ENCODE data around the gene CAMSAP1.
A peak's percentile ranks its signal among the peaks of the same experiment; 100 is the strongest.

CAMSAP1 gene

GRCh38 chr9:135827866-135828580 lies 79.3 kb downstream of the CAMSAP1 start:
- DNase-seq = no peak

- DNase-seq = no peak
These were observed 80.0 kb downstream of the CAMSAP1 start for GRCh38 chr9:135827301-135827700.

GRCh38 chr9:135826188-135826545 lies 81.2 kb downstream of the CAMSAP1 start:
- DNase-seq = no peak

- DNase-seq = no peak
These were observed 81.7 kb downstream of the CAMSAP1 start for GRCh38 chr9:135825435-135826187.

- no peak for DNase-seq
These were observed 84.3 kb downstream of the CAMSAP1 start for GRCh38 chr9:135823036-135823435.

GRCh38 chr9:135822374-135822755 lies 85.0 kb downstream of the CAMSAP1 start:
- no peak for DNase-seq

- DNase-seq = no peak
These were observed 85.5 kb downstream of the CAMSAP1 start for GRCh38 chr9:135821733-135822373.

- DNase-seq = no peak
These were observed 86.2 kb downstream of the CAMSAP1 start for GRCh38 chr9:135821116-135821515.

GRCh38 chr9:135820661-135821060 lies 86.7 kb downstream of the CAMSAP1 start:
- DNase-seq = no peak

GRCh38 chr9:135819905-135820304 lies 87.4 kb downstream of the CAMSAP1 start:
- no peak for DNase-seq

- no peak for DNase-seq
These were observed 88.4 kb downstream of the CAMSAP1 start for GRCh38 chr9:135818718-135819475.

GRCh38 chr9:135817951-135818717 lies 89.2 kb downstream of the CAMSAP1 start:
- no peak for DNase-seq

GRCh38 chr9:135816651-135816970 lies 90.7 kb downstream of the CAMSAP1 start:
- no peak for DNase-seq

- DNase-seq = no peak
These were observed 91.3 kb downstream of the CAMSAP1 start for GRCh38 chr9:135815830-135816650.

- no peak for DNase-seq
These were observed 91.9 kb downstream of the CAMSAP1 start for GRCh38 chr9:135815413-135815812.

- DNase-seq = no peak
These were observed 92.8 kb downstream of the CAMSAP1 start for GRCh38 chr9:135814421-135815095.

GRCh38 chr9:135813671-135814290 lies 93.6 kb downstream of the CAMSAP1 start:
- no peak for DNase-seq

GRCh38 chr9:135812961-135813360 lies 94.4 kb downstream of the CAMSAP1 start:
- DNase-seq = no peak

GRCh38 chr9:135811801-135812200 lies 95.5 kb downstream of the CAMSAP1 start:
- peak; percentile 25 for DNase-seq

GRCh38 chr9:135810806-135811575 lies 96.4 kb downstream of the CAMSAP1 start:
- no peak for DNase-seq

All from SHP77 treated with DMSO at 0.1 percent for 48 hours (cell line).